HEK293T (cell line): ENCODE data around the gene NUP107.
A peak's percentile ranks its signal among the peaks of the same experiment; 100 is the strongest.

ENCODE experiments used
- CTCF ChIA-PET: fragments of 350-600 bp; formaldehyde crosslinking; extraction: SDS; loops from one replicate; lab custom pipeline; 2021; ENCODE audit warnings: antibody characterized with exemption, inconsistent platforms; lab: Yijun Ruan, JAX
- POLR2A ChIA-PET: fragments of 350-600 bp; formaldehyde crosslinking; extraction: SDS; loops from one replicate; lab custom pipeline; 2020; ENCODE audit warnings: antibody characterized with exemption, inconsistent platforms; lab: Yijun Ruan, JAX
- DNase-seq: peaks from one replicate; pipeline ENCODE4 v3.0.0; 2012; ENCODE audit warnings: mixed read lengths; ENCODE audit errors: extremely low spot score
- ARNT ChIP-seq: fragments of 450-650 bp; IDR thresholded peaks from 2 replicates; pipeline ENCODE4 v1.6.1; 2017; ENCODE audit warnings: mild to moderate bottlenecking
- BHLHE40 ChIP-seq: fragments of 450-650 bp; IDR thresholded peaks from 2 replicates; pipeline ENCODE4 v1.6.1; 2016; ENCODE audit warnings: mild to moderate bottlenecking, moderate library complexity, borderline replicate concordance
- CTBP1 ChIP-seq: fragments of 450-650 bp; IDR thresholded peaks from 2 replicates; pipeline ENCODE4 v1.6.1; 2016; ENCODE audit warnings: borderline replicate concordance
- ELF4 ChIP-seq: fragments of 450-650 bp; IDR thresholded peaks from 2 replicates; pipeline ENCODE4 v1.6.1; 2017; ENCODE audit warnings: antibody characterized with exemption
- FOXA1 ChIP-seq: fragments of 450-650 bp; IDR thresholded peaks from 2 replicates; pipeline ENCODE4 v1.6.1; 2016; ENCODE audit warnings: mild to moderate bottlenecking
- FOXK2 ChIP-seq: fragments of 450-650 bp; IDR thresholded peaks from 2 replicates; pipeline ENCODE4 v1.6.1; 2016; ENCODE audit warnings: mild to moderate bottlenecking
- FOXM1 ChIP-seq: fragments of 450-650 bp; IDR thresholded peaks from 2 replicates; pipeline ENCODE4 v1.6.1; 2017; ENCODE audit warnings: mild to moderate bottlenecking, borderline replicate concordance
- HDGF ChIP-seq: fragments of 450-650 bp; IDR thresholded peaks from 2 replicates; pipeline ENCODE4 v1.6.1; 2017; ENCODE audit warnings: antibody characterized with exemption, borderline replicate concordance
- L3MBTL2 ChIP-seq: fragments of 450-650 bp; conservative IDR thresholded peaks from 2 replicates; pipeline ENCODE4 v1.6.1; 2016; ENCODE audit warnings: mild to moderate bottlenecking
- LEF1 ChIP-seq: fragments of 450-650 bp; IDR thresholded peaks from 2 replicates; pipeline ENCODE4 v1.6.1; 2017; ENCODE audit warnings: mild to moderate bottlenecking, borderline replicate concordance
- NFRKB ChIP-seq: fragments of 450-650 bp; IDR thresholded peaks from 2 replicates; pipeline ENCODE4 v1.6.1; 2016; ENCODE audit warnings: mild to moderate bottlenecking, moderate library complexity
- PKNOX1 ChIP-seq: fragments of 450-650 bp; IDR thresholded peaks from 2 replicates; pipeline ENCODE4 v1.6.1; 2016
- SP1 ChIP-seq: fragments of 450-650 bp; IDR thresholded peaks from 2 replicates; pipeline ENCODE4 v1.6.1; 2017
- SUZ12 ChIP-seq: fragments of 450-650 bp; IDR thresholded peaks from 2 replicates; pipeline ENCODE4 v1.6.1; 2016; ENCODE audit warnings: mild to moderate bottlenecking
- TARDBP ChIP-seq: fragments of 450-650 bp; IDR thresholded peaks from 2 replicates; pipeline ENCODE4 v1.6.1; 2016
- ZNF384 ChIP-seq: fragments of 450-650 bp; IDR thresholded peaks from 2 replicates; pipeline ENCODE4 v1.6.1; 2016

The NUP107 gene

GRCh38 chr12:68745904-68746571 is 59.3 kb downstream of the NUP107 start, which contains the start of gene SLC35E3:
Gene SLC35E3, plus strand, starts transcription at chr12:68746176. Its CDS starts 202 bp downstream, at chr12:68746378.
- no peak for TF ChIP-seq ELF4
- TF ChIP-seq FOXM1, result no peak
- TF ChIP-seq L3MBTL2, result peak; percentile 43
- peak; percentile 82; the same call in 1 of the 2 replicates for TF ChIP-seq ARNT
- CTCF ChIA-PET, result interaction anchor here (1.0 to 1.3 kb wide), 2 partner anchors 84 to 324 kb away, joined by 3 to 4 read pairs; no protein-coding TSS in a partner anchor
- peak; percentile 98 for DNase-seq
- POLR2A ChIA-PET, result interaction anchor here (0.6 to 2.6 kb wide), 10 partner anchors 14 to 136 kb away, joined by 3 to 44 read pairs (median 4); partner anchors contain the start of genes MDM2, NUP107 and RAP1B

GRCh38 chr12:68746572-68747180 is 59.9 kb downstream of the NUP107 start:
- TF ChIP-seq CTBP1 (no peak), SP1 (no peak), ZNF384 (no peak), ELF4 (no peak), FOXA1 (no peak), HDGF (no peak), TARDBP (no peak), NFRKB (no peak), FOXM1 (no peak), ARNT (no peak), BHLHE40 (no peak), PKNOX1 (no peak)
- ChIA-PET CTCF (interaction anchor here (1.0 to 1.3 kb wide), 2 partner anchors 84 to 323 kb away, joined by 3 to 4 read pairs; no protein-coding TSS in a partner anchor), POLR2A (interaction anchor here (0.7 to 2.6 kb wide), 9 partner anchors 11 to 136 kb away, joined by 3 to 44 read pairs (median 4); partner anchors contain the start of genes MDM2, NUP107 and RAP1B)
- peak; percentile 41 for DNase-seq

- DNase-seq, result no peak
- ChIA-PET CTCF (interaction anchor here (1.1 kb wide), 1 partner anchor 34 kb away, joined by 3 read pairs; no protein-coding TSS in a partner anchor), POLR2A (no interaction called here)
- TF ChIP-seq NFRKB, result no peak
- TF ChIP-seq FOXM1, result no peak
- no peak for TF ChIP-seq PKNOX1
- TF ChIP-seq BHLHE40, result no peak
- no peak for TF ChIP-seq LEF1
- TF ChIP-seq SP1, result no peak
- no peak for TF ChIP-seq L3MBTL2
- no peak for TF ChIP-seq HDGF
- no peak for TF ChIP-seq TARDBP
- TF ChIP-seq ARNT, result no peak
- no peak for TF ChIP-seq ZNF384
- TF ChIP-seq FOXA1, result no peak
- TF ChIP-seq CTBP1, result no peak
- no peak for TF ChIP-seq ELF4
- TF ChIP-seq FOXK2, result no peak
- TF ChIP-seq SUZ12, result no peak
Observed at GRCh38 chr12:68749443-68749842, 62.7 kb downstream of the NUP107 start.

- no peak for DNase-seq
- no peak for TF ChIP-seq LEF1
- no peak for TF ChIP-seq FOXM1
- TF ChIP-seq L3MBTL2, result no peak
- TF ChIP-seq SP1, result no peak
- TF ChIP-seq ARNT, result no peak
- no peak for TF ChIP-seq CTBP1
- no peak for TF ChIP-seq TARDBP
- TF ChIP-seq ELF4, result no peak
- no peak for TF ChIP-seq HDGF
- ChIA-PET CTCF (interaction anchor here (1.1 kb wide), 1 partner anchor 34 kb away, joined by 3 read pairs; no protein-coding TSS in a partner anchor), POLR2A (no interaction called here)
Observed at GRCh38 chr12:68749861-68750260, 63.1 kb downstream of the NUP107 start.

GRCh38 chr12:68750506-68750905 is 63.7 kb downstream of the NUP107 start:
- POLR2A ChIA-PET, result interaction anchor here (1.2 kb wide), 1 partner anchor 57 kb away, joined by 3 read pairs; the partner anchor contains the start of gene MDM2
- DNase-seq, result no peak
- TF ChIP-seq PKNOX1, result no peak
- TF ChIP-seq ZNF384, result no peak
- no peak for TF ChIP-seq FOXM1
- no peak for TF ChIP-seq NFRKB
- no peak for TF ChIP-seq HDGF
- TF ChIP-seq ELF4, result no peak
- no peak for TF ChIP-seq L3MBTL2
- no peak for TF ChIP-seq FOXK2
- no peak for TF ChIP-seq LEF1
- TF ChIP-seq CTBP1, result no peak
- no peak for TF ChIP-seq SUZ12
- no peak for TF ChIP-seq FOXA1
- TF ChIP-seq SP1, result no peak
- no peak for TF ChIP-seq TARDBP
- TF ChIP-seq ARNT, result no peak
- no peak for TF ChIP-seq BHLHE40
- CTCF ChIA-PET, result no interaction called here
